ENCODE measurements around the gene WNT7B. TPM values are rescaled to one million over a fixed set of nuclear protein-coding genes. Genes with fewer than 3 reads are reported as not detected.

The WNT7B gene
- total and polyA plus RNA-seq, 2 of the 8 experiments (the other 6 are each of a cell fraction or from before 2014, with no cell fraction given), result 0.14 to 0.24 TPM

DNA sequence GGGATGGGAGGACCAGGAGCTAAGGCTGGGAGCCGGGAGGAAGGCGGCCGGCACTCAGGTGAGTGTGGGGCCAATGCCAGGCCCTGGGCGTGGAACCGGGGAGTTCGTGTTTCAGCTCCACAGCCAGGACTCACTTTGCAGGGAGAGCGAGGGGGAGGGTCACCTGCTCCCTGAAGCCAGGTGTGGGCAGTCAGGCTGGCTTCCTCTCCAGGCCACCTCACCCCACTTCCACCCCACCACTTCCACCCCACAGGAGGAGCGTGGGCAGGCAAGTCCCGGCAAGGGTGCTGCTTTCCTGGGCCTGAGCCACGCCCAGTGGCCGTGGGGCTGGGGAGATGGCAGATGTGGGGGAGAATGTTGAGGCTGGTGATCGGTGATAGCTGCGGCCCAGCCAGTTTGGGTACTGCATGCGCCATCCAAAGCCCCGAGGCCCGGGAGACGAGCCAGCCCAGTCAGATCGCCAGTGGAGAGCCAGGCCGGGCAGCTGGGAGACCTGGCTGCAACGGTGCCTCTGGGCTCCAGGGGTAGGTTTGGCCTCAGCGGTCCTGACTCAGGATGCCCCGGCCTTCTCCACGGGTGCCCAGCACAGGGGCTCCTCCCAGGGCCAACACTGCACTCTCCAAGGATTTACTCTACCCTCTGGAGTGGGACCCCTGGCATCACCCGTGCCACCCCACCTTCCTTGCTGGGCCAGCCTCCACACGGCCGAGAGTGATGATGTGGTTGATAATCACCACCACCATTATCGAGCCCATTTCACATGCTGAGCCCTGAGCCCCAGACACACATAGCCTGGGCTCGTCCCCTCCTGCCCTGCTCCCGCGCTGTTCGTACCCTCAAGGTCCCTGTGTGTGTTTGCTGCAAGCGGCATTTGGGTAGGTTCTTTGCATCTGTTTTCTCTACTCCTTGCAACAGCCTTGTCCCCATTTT is 93.8 kb downstream of the WNT7B start:
- H3K4me1 ChIP-seq (replicated peaks in 1 of 4; ENCODE audit: control insufficient read depth in 3 of 4, insufficient read depth in 4 of 4, low read length in 3 of 4), result peaks cover 0 to 24% (median 19%) of the 10 kb centered on the region in 4 experiments; a peak in 6 of 7 replicates
- no peak for TF ChIP-seq JUND (IDR thresholded peaks at IDR 0.05; ENCODE audit: low read length)
- no peak for TF ChIP-seq TBP (IDR thresholded peaks at IDR 0.05; ENCODE audit: low read depth, low read length)
- TF ChIP-seq POLR2AphosphoS5 (IDR thresholded peaks at IDR 0.05; ENCODE audit: low read depth, low read length), result no peak
- TF ChIP-seq EP300 (IDR thresholded peaks at IDR 0.05; ENCODE audit: borderline replicate concordance in 1 of 2, low read depth in 2 of 2, low read length in 2 of 2), result no peak
- no peak for TF ChIP-seq ATF2 (IDR thresholded peaks at IDR 0.05; ENCODE audit: low read length)
- TF ChIP-seq CREB1 (IDR thresholded peaks at IDR 0.05), result no peak
- TF ChIP-seq USF2 (IDR thresholded peaks at IDR 0.05; ENCODE audit: low read length), result no peak
- no peak for TF ChIP-seq KDM1A (IDR thresholded peaks at IDR 0.05; ENCODE audit: borderline replicate concordance, low read length)
- no peak for TF ChIP-seq GTF2F1 (IDR thresholded peaks at IDR 0.05; ENCODE audit: borderline replicate concordance, low read depth, low read length)

More for the DNA sequence above, 93.8 kb downstream of the WNT7B start:
- Histone ChIP-seq H2AFZ (ENCODE audit: low read length) (no peak overlapping the region), H3K18ac (ENCODE audit: extremely low read depth, low read length) (no peak overlapping the region; the same call in 1 of the 2 replicates), H3K23me2 (ENCODE audit: low read depth, low read length) (no peaks in the 10 kb centered on the region; the same call in 1 of the 2 replicates), H3K9ac (replicated peaks in 1 of 4; ENCODE audit: extremely low read depth in 1 of 4, low read depth in 3 of 4, low read length in 3 of 4) (no peak overlapping the region), H3K27ac (ENCODE audit: low read depth, low read length) (no peak overlapping the region), H3K79me2 (ENCODE audit: control insufficient read depth in 1 of 2, insufficient read depth in 2 of 2, low read length in 2 of 2) (no peaks in the 10 kb centered on the region), H2BK20ac (ENCODE audit: low read length) (no peak overlapping the region), H3K9me3 (ENCODE audit: insufficient read depth in 2 of 2, low read depth in 1 of 2, low read length in 1 of 2) (no peaks in the 10 kb centered on the region), H4K91ac (replicated peaks; ENCODE audit: insufficient read length, low read length) (no peak overlapping the region), H2BK120ac (replicated peaks; ENCODE audit: low read depth, low read length) (no peak overlapping the region), H2BK5ac (ENCODE audit: low read depth, low read length) (no peak overlapping the region), H4K8ac (ENCODE audit: extremely low read depth, insufficient read depth, low read length) (peak overlapping the region; percentile 9; the same call in 1 of the 2 replicates), H3K4me3 (ENCODE audit: extremely low read depth in 1 of 4, insufficient read depth in 2 of 4, low read depth in 3 of 4, low read length in 4 of 4) (no peak overlapping the region), H3K79me1 (ENCODE audit: low read depth, low read length) (no peaks in the 10 kb centered on the region), H3K4me2 (ENCODE audit: insufficient read depth in 1 of 2, low read depth in 2 of 2, low read length in 2 of 2) (no peak overlapping the region), H4K5ac (ENCODE audit: insufficient read length, low read depth, low read length) (no peak overlapping the region), H3K4ac (replicated peaks; ENCODE audit: insufficient read length, low read depth, low read length) (no peak overlapping the region), H2AK5ac (ENCODE audit: low read depth, low read length) (no peak overlapping the region), H4K20me1 (replicated peaks in 1 of 2; ENCODE audit: control insufficient read depth in 1 of 2, insufficient read depth in 2 of 2, low read length in 2 of 2) (peaks cover 2 to 8% of the 10 kb centered on the region in 2 experiments), H3K14ac (ENCODE audit: insufficient read length) (no peak overlapping the region), H3K56ac (replicated peaks; ENCODE audit: insufficient read length, low read depth, low read length) (no peak overlapping the region), H2BK12ac (ENCODE audit: low read depth, low read length) (no peak overlapping the region), H3K27me3 (replicated peaks in 1 of 4; ENCODE audit: control insufficient read depth in 3 of 4, extremely low read depth in 1 of 4, insufficient read depth in 3 of 4, low read length in 3 of 4) (peaks cover 0 to 37% (median 29%) of the 10 kb centered on the region in 4 experiments; a peak in 6 of 7 replicates), H3K23ac (ENCODE audit: insufficient read length) (no peak overlapping the region), H2BK15ac (ENCODE audit: low read length) (no peak overlapping the region), H3K36me3 (ENCODE audit: control insufficient read depth in 2 of 4, insufficient read depth in 4 of 4, low read length in 3 of 4) (no peaks in the 10 kb centered on the region)
- ChIA-PET POLR2A (ENCODE audit: partially characterized antibody) (no interaction called here), CTCF (ENCODE audit: partially characterized antibody) (interaction anchor here (0.8 to 1.8 kb wide), 2 partner anchors 19 to 95 kb away, joined by 3 to 13 read pairs; no protein-coding TSS in a partner anchor)
- no peak for DNase-seq (ENCODE audit: low read depth in 1 of 2, low spot score in 2 of 2)
- no peak for FAIRE-seq
- 89% methylated on average over 31 of the region's 32 CpGs; no CpG with 5 or more reads in 1 of the 2 experiments for WGBS, 2 experiments (ENCODE audit: extremely low coverage in 1 of 2, insufficient coverage in 1 of 2, insufficient read length in 1 of 2, insufficient replicate concordance in 2 of 2, low coverage in 1 of 2, low lambda C conversion rate in 2 of 2, missing lambda C conversion rate in 1 of 2)
